Stimulated activated CD4-positive, alpha-beta T cell treated with anti-CD3 and anti-CD28 coated beads, Interleukin-15, amount 100 ng/mL, for 24 hours (primary cell): ENCODE data around the gene HSPA5.
A peak's percentile ranks its signal among the peaks of the same experiment; 100 is the strongest.
"Not testable (repeated sequence)": the region's sequence is repeated elsewhere in the genome, so short reads cannot be mapped to it uniquely, and the experiment has no call there.

Source experiments
- DNase-seq: peaks from one replicate; pipeline ENCODE4 v3.0.0-alpha.2; 2020

The HSPA5 gene

GRCh38 chr9:125241863-125242739 lies 958 bp upstream of the HSPA5 start:
- DNase-seq, result peak; percentile 46

DNA sequence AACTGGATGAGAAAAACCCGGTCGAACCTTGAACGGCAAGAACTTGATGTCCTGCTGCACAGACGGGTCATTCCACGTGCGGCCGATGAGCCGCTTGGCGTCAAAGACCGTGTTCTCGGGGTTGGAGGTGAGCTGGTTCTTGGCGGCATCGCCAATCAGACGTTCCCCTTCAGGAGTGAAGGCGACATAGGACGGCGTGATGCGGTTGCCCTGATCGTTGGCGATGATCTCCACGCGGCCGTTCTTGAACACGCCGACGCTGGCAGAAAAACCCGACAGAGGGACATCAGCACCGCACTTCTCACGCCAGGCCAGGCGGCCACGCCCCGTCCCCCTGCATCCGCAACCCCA lies 519 bp downstream of the HSPA5 start:
- DNase-seq, result peak; percentile 58

- no peak for DNase-seq
These were observed 1.2 kb downstream of the HSPA5 start for GRCh38 chr9:125239631-125240597.

GRCh38 chr9:125238915-125239446 lies 2.2 kb downstream of the HSPA5 start:
- no peak for DNase-seq

- DNase-seq, result no peak
These were observed 2.8 kb downstream of the HSPA5 start for GRCh38 chr9:125238127-125238914.

- not testable (repeated sequence) for DNase-seq
These were observed 4.5 kb downstream of the HSPA5 start for GRCh38 chr9:125236520-125237159.

DNA sequence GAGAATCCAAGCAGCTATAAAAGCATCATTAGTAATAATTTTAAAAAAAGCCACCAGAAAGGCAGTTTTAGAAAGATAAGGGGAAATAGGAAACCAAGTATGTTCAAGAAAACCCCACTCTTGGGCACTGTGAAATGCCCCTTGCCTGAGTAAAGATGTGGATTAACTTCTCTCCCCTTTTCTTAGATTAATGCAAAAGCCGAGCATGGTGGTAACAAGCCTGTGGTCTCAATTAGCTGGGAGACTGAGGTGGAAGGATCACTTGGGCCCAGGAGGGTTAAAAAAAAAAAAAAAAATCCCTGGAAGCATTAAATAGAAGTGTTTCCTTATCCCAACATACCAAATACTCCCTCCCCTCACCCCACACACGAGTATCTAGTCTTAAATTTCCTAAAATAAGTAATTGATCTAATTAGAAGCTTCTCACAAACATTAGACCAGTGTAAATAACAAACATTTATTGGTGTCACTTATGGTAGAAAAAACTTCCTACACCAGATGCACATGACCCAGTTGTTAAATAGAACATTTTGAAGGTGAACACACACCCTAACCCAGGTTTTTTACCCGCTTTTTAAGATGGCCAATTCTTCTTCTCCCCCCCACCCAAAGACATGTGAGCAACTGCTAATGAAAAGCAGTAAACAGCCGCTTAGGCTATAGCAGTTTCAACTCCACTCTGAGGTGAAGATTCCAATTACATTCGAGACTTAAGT lies 5.2 kb downstream of the HSPA5 start:
- no peak for DNase-seq

GRCh38 chr9:125234099-125234498 lies 7.0 kb downstream of the HSPA5 start:
- DNase-seq, result not testable (repeated sequence)

DNA sequence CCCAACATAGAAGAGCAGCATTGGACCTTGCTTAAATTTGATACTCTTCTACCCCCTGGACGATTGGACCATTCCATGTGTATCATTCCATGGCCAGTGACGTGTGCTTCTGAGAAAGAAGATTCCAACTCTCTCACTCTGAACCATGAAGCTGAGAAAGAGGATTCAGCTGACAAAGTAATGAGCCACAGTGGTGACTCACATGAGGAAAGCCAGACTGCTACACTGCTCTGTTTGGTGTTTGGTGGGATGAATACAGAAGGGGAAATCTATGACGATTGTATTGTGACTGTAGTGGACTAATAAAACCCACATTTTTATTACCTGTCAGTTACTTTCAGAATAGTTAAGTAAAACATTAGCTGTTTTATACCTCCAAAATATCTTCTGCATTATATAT lies 7.5 kb downstream of the HSPA5 start:
- DNase-seq, result no peak

DNA sequence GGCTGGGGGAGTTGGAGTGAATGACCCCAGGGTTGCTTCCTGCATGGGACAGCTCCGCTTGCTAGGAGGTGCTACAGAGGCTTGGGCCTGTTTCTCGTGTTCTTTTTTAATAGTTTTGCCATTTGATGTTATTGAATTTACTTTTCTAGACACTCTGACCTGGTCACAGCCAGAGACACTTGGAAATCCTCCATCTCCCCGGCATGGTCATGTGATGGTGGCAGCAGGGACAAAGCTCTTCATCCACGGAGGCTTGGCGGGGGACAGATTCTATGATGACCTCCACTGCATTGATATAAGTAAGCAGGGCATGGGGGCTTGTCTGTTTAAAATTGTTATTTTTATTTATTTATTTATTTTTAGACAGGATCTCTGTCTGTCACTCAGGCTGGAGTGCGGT lies 13.4 kb downstream of the HSPA5 start:
- DNase-seq, result no peak

GRCh38 chr9:125224858-125225257 lies 16.3 kb downstream of the HSPA5 start:
- not testable (repeated sequence) for DNase-seq

DNA sequence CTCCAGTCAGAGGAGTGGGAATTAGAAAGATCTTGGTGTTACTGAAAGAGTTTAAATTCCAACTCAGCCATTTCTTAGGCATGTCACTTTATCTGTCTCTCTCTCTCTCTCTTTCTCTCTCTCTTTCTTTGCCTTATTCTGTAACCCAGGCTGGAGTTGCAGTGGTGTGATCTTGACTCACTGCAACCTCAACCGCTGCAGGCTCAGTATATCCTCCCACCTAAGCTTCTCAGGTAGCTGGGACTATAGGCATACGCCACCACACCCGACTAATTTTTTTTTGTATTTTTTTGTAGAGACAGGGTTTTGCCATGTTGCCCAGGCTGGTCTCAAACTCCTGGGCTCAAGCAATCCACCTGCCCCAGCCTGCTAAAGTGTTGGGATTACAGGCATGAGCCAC lies 22.5 kb downstream of the HSPA5 start:
- no peak for DNase-seq

DNA sequence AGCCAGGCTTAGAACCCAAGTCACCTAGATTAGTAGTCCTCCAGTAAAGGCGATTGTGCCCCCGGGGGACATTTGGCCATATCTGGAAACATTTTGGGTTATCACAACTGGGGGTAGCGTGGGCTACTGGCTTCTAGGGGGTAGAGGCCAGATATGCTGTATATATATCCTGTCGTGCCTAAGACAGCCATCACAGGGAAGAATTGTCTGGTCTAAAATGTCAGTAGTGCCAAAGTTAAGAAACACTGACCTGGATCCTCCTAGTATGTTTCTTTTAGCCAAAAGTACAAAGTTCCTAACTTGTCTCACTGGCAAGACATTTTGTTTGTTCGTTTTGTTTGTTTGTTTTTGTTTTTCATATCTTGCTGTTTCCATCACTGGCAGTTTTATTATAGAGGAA lies 27.0 kb downstream of the HSPA5 start:
- DNase-seq, result no peak

- DNase-seq, result no peak
These were observed 36.7 kb downstream of the HSPA5 start for GRCh38 chr9:125204477-125204876.

DNA sequence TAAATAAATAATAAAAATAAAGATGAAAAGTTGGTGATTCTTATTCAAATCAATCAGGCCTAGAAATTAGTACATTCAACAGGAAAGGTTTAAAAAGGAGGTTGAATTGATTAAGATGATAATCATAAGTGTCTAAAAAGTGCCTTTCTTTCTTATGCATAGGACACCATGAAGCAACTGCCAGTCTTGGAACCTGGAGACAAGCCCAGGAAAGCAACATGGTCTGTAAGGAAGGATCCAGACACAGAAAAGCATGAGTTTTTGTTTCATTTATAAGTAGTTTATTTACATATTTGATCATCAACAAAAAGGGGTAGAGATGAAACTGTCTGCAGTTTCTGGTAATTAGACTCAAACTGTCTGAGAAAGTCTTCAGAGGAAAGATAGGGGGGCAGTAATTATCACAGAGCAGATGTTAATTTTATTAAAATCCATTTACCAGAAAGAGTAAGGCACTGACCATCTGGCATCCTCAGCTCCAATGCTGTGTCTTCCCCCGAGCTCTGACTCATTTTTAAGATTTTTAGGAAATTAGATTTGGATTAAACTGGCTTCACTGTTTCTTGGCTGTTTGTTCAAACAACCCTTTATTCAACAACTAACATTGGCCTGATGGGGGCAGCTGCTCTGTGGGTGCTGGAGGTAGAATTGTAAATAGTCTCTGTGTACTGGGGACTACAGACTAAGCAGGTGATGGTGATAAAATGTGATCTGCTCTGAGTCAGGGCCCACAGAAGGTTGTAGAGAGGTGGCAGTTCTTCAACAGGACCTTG lies 38.1 kb downstream of the HSPA5 start:
- DNase-seq, result no peak

GRCh38 chr9:125200216-125201047 lies 40.7 kb downstream of the HSPA5 start, which contains the start of gene RABEPK:
Gene RABEPK, plus strand, starts transcription at chr9:125200542. Its CDS starts 2,472 bp downstream, at chr9:125203014.
- DNase-seq, result peak; percentile 95

DNA sequence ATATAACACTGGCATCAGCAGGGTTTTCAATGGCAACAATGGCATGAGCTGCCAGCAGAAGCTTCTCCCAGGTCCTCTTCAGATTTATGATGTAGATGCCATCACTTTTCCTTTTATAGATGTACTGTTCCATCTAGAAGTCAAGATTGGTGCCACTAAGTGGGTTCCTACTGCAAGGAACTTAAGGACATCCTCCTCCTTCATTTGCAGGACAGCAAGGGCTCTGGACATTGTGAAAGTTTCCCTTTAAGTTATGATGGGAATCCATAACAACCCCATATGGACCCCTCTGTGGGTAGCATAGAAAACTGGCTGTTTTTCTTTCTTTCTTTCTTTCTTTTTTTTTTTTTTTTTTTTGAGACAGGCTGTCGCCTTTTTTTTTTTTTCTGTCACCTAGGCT lies 45.6 kb downstream of the HSPA5 start:
- DNase-seq, result not testable (repeated sequence)

- DNase-seq, result peak; percentile 14
These were observed 46.7 kb downstream of the HSPA5 start for GRCh38 chr9:125194466-125194865.

DNA sequence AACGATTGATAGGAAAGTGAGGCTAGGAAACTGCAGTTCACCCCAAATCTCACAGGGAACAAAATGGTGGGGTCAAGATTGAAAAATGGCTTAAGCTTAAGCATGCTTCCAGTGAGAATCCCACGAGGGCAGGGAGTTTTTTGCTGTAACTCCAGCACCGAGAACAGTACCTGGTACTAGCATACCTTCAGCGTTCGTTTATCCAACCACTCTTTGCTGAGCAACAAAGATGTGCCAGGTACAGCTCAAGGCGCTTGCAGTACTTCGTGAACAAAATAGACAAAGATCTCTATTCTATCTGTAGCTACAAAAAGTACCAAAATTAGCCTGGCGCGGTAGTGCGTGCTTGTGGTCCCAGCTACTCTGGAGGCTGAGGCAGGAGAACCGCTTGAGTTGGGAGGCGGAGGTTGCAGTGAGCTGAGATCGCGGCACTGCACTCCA lies 50.8 kb downstream of the HSPA5 start:
- DNase-seq, result peak; percentile 39
